ENCODE measurements around the gene MAGEB1.

DNA sequence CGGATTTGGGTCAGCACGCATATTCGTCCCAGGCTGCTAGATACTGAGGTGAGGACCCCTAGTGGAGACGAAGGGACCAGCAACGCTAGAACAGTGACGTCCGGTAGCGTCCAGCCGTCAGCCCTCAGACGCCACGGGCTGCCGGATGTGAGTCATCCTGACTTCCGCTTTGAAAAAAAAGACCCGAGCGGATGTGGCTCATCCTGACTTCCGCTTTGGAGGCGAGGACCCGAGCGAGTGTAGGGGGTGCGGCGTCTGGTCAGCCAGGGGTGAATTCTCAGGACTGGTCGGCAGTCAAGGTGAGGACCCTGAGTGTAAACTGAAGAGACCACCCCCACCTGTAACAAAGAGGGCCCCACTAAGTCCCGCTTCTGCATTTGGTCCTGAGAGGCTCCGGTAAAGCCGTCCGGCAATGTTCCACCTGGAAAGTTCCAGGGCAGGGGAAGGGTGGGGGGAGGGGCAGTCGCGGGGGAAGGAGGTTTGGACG, 31.5 kb upstream of the MAGEB1 start, which contains the start of gene MAGEB2:
- no peak for TF ChIP-seq ZNF282 (IDR thresholded peaks at IDR 0.05; ENCODE audit: partially characterized antibody)
- TF ChIP-seq, protein P1, sequence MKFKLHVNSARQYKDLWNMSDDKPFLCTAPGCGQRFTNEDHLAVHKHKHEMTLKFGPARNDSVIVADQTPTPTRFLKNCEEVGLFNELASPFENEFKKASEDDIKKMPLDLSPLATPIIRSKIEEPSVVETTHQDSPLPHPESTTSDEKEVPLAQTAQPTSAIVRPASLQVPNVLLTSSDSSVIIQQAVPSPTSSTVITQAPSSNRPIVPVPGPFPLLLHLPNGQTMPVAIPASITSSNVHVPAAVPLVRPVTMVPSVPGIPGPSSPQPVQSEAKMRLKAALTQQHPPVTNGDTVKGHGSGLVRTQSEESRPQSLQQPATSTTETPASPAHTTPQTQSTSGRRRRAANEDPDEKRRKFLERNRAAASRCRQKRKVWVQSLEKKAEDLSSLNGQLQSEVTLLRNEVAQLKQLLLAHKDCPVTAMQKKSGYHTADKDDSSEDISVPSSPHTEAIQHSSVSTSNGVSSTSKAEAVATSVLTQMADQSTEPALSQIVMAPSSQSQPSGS (CRISPR knock-in tag; IDR thresholded peaks at IDR 0.05) = no peak
- TF ChIP-seq, protein P2, sequence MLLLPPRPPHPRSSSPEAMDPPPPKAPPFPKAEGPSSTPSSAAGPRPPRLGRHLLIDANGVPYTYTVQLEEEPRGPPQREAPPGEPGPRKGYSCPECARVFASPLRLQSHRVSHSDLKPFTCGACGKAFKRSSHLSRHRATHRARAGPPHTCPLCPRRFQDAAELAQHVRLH (CRISPR knock-in tag; IDR thresholded peaks at IDR 0.05; ENCODE audit: borderline replicate concordance, low read depth) = no peak
- TF ChIP-seq RNF2 (conservative IDR thresholded peaks at IDR 0.05; ENCODE audit: low read depth) = no peak
- TF ChIP-seq GABPA (IDR thresholded peaks at IDR 0.05; ENCODE audit: low read depth, low read length) = no peak
- TF ChIP-seq GABPA (CRISPR knock-in tag; IDR thresholded peaks at IDR 0.05; ENCODE audit: low read depth) = 0 out of 2 replicates have a peak, but pooled peaks have one; percentile 14
- TF ChIP-seq, protein P3, sequence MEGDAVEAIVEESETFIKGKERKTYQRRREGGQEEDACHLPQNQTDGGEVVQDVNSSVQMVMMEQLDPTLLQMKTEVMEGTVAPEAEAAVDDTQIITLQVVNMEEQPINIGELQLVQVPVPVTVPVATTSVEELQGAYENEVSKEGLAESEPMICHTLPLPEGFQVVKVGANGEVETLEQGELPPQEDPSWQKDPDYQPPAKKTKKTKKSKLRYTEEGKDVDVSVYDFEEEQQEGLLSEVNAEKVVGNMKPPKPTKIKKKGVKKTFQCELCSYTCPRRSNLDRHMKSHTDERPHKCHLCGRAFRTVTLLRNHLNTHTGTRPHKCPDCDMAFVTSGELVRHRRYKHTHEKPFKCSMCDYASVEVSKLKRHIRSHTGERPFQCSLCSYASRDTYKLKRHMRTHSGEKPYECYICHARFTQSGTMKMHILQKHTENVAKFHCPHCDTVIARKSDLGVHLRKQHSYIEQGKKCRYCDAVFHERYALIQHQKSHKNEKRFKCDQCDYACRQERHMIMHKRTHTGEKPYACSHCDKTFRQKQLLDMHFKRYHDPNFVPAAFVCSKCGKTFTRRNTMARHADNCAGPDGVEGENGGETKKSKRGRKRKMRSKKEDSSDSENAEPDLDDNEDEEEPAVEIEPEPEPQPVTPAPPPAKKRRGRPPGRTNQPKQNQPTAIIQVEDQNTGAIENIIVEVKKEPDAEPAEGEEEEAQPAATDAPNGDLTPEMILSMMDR (CRISPR knock-in tag; IDR thresholded peaks at IDR 0.05) = no peak
- TF ChIP-seq, protein P4, sequence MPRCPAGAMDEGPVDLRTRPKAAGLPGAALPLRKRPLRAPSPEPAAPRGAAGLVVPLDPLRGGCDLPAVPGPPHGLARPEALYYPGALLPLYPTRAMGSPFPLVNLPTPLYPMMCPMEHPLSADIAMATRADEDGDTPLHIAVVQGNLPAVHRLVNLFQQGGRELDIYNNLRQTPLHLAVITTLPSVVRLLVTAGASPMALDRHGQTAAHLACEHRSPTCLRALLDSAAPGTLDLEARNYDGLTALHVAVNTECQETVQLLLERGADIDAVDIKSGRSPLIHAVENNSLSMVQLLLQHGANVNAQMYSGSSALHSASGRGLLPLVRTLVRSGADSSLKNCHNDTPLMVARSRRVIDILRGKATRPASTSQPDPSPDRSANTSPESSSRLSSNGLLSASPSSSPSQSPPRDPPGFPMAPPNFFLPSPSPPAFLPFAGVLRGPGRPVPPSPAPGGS (CRISPR knock-in tag; IDR thresholded peaks at IDR 0.05) = no peak
- TF ChIP-seq HMG20B (CRISPR knock-in tag; conservative IDR thresholded peaks at IDR 0.05) = no peak
- TF ChIP-seq, protein P5, sequence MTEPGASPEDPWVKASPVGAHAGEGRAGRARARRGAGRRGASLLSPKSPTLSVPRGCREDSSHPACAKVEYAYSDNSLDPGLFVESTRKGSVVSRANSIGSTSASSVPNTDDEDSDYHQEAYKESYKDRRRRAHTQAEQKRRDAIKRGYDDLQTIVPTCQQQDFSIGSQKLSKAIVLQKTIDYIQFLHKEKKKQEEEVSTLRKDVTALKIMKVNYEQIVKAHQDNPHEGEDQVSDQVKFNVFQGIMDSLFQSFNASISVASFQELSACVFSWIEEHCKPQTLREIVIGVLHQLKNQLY (CRISPR knock-in tag; IDR thresholded peaks at IDR 0.05) = no peak
- no peak for TF ChIP-seq KLF9 (CRISPR knock-in tag; IDR thresholded peaks at IDR 0.05; ENCODE audit: low read depth)
- no peak for TF ChIP-seq RAD21 (CRISPR knock-in tag; IDR thresholded peaks at IDR 0.05)
- no peak for TF ChIP-seq RXRA (CRISPR knock-in tag; IDR thresholded peaks at IDR 0.05)
- 0 out of 2 replicates have a peak, but pooled peaks have one; percentile 16 for TF ChIP-seq FOSL2 (CRISPR knock-in tag; IDR thresholded peaks at IDR 0.05)
